Heart left ventricle (tissue), 16 donors: ENCODE results near the gene ARHGAP44. TPM values are rescaled to one million over a fixed set of nuclear protein-coding genes. Genes with fewer than 3 reads are reported as not detected.
"Not testable (repeated sequence)": the region's sequence is repeated elsewhere in the genome, so short reads cannot be mapped to it uniquely, and the experiment has no call there.

ENCODE experiments used
- ATAC-seq, 4 donors: fragments of 200-7000 bp; cut with Tn5 transposase; one replicate each; pipeline ENCODE4 v1.9.1; 2020 to 2022; ENCODE audit warnings: moderate library complexity in 4 of 4, mild to moderate bottlenecking in 3 of 4, moderate number of reproducible peaks in 1 of 4
- DNase-seq, 5 donors: peaks; one replicate each; pipeline ENCODE4 v3.0.0-alpha.2; 2020
- H3K27ac ChIP-seq, 12 donors: fragments of 200-600 bp; sonication (generic) in 4 of 12; one replicate each; pipeline versions ENCODE4 v1.5.0 to v1.8.0; 2016 to 2022; ENCODE audit warnings: mild to moderate bottlenecking in 2 of 12
- H3K27me3 ChIP-seq, 9 donors: fragments of 200-600 bp; sonication (generic) in 2 of 9; one replicate each; pipeline versions ENCODE4 v1.5.1 to v1.8.0; 2016 to 2022; ENCODE audit warnings: mild to moderate bottlenecking in 3 of 9
- H3K36me3 ChIP-seq, 9 donors: fragments of 200-600 bp; sonication (generic) in 2 of 9; one replicate each; pipeline versions ENCODE4 v1.5.0 to v1.8.0; 2018 to 2022; ENCODE audit warnings: mild to moderate bottlenecking in 2 of 9
- H3K4me1 ChIP-seq, 12 donors: fragments of 200-600 bp; sonication (generic) in 4 of 12; one replicate each; pipeline versions ENCODE4 v1.5.0 to v1.8.0; 2016 to 2022; ENCODE audit warnings: mild to moderate bottlenecking in 3 of 12
- H3K4me3 ChIP-seq, 12 donors: fragments of 200-600 bp; sonication (generic) in 4 of 12; one replicate each; pipeline versions ENCODE4 v1.5.0 to v1.8.0; 2017 to 2022; ENCODE audit warnings: mild to moderate bottlenecking in 9 of 12, moderate library complexity in 4 of 12
- H3K9me3 ChIP-seq, 12 donors: fragments of 200-600 bp; sonication (generic) in 4 of 12; one replicate each; pipeline versions ENCODE4 v1.5.0 to v1.8.0; 2016 to 2022; ENCODE audit warnings: mild to moderate bottlenecking in 1 of 12
- POLR2A ChIP-seq, 2 donors: fragments of 450-650 bp; IDR thresholded peaks; one replicate each; pipeline ENCODE4 v1.6.1; 2017; ENCODE audit warnings: antibody characterized with exemption in 2 of 2, mild to moderate bottlenecking in 2 of 2, moderate library complexity in 2 of 2
- WGBS, 4 donors: extraction: QIAGEN DNeasy Blood & Tissue Kit in 2 of 4; methylation state at CpG; one replicate each; pipeline versions ENCODE4 v1.1.5 to v1.1.7; 2013 to 2018; 5-methylcytosine and 5-hydroxymethylcytosine counted together
- intact Hi-C, 10 donors: fragments of 100-400 bp; cut with DNase I; formaldehyde crosslinking; loops; one replicate each; pipeline versions ENCODE4 v1.11.1 to v1.14.2; 2022
- polyA plus RNA-seq, 2 donors: library from polyadenylated mRNA; stranded (reverse); fragments of 200-250 nt; gene quantifications; one replicate each; pipeline ENCODE4 v1.2.3, GENCODE V29; 2013
- total RNA-seq, 9 donors: library from RNA; depleted of rRNA in 2 of 9; stranded (reverse); fragments of >200 nt in 2 of 9; fragmentation: NEBNext Ultra II Directional in 3 of 9; extraction: Animal tissue kit (Norgen Biotek cat#: 25700) in 3 of 9; gene quantifications; one replicate each; pipeline versions ENCODE4 v1.1.0 to v1.2.4, GENCODE V29; 2016 to 2023
- TF ChIP-seq, protein P1 (sequence below), 12 donors: fragments of 200-600 bp; sonication (generic) in 4 of 12; IDR thresholded peaks; one replicate each; pipeline versions ENCODE4 v1.5.0 to v1.8.0; 2018 to 2022; ENCODE audit warnings: antibody characterized with exemption in 12 of 12, mild to moderate bottlenecking in 5 of 12
- donor health status: ischemic (EF 13 %, LVEDD 7.1; RV severe dilation, severe dysfunction).
- donor health status: healthy with polysubstance abuse.
- donor health status: DM: no; HTN: yes; CAD: no.
- donor health status: DM: no; HTN: no; CAD: no.
- donor health status: ischemic (EF 25% LVEDD 6.9; RV normal size, moderate dysfunction).
- donor health status: ischemic (EF 25% LVEDD 5.7; RV mildly dilated, moderate dysfunction).
- donor health status: healthy.
- donor health status: DM: yes; HTN: yes; CAD: no.
- donor health status: ischemic (EF 35%, LVEDD 5.7; RV mildly dilated, moderate dysfunction).
- donor health status: nonischemic (EF 11% LVEDD 7.7; RV severe dilation, severe dysfunction).
- donor health status: DM: yes; HTN: yes; CAD: no.
- donor health status: PGD.
- donor health status: ischemic (EF 29% LVEDD 5.4; RV normal size, mild dysfunction).
- donor health status: nonischemic (EF 23%, LVEDD 6.1; RV moderate dilation, normal function).

The ARHGAP44 gene
- total and polyA plus RNA-seq, 11 donors: 4.3 to 15.7 (median 8.6) TPM

DNA sequence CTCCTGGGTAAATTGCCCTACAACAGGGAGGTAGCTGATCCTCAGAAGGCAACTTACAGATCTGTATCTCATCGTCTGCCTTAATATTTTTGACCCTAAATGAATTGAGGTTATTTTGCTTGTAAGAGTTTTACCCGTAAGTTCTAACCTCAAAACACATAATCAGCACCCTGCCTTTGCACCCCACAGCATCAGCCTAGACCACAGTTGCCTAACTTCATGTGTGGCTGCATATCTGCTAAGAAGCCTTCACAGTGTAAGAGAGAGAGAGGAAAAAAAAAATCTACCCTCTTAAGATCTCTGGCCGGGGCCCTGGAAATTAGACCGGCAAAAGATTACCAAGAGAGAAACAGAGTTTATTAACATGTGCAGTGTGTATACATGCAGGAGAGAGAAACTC lies 76.9 kb downstream of the ARHGAP44 start:
- H3K27me3 ChIP-seq: no peaks in the 10 kb centered on the region
- H3K36me3 ChIP-seq: no peaks in the 10 kb centered on the region
- H3K4me3 ChIP-seq: no peak overlapping the region
- H3K9me3 ChIP-seq: peaks cover 0 to 7% (median 0%) of the 10 kb centered on the region in 12 donors
- intact Hi-C loops: no loop called here
- TF ChIP-seq, protein P1, sequence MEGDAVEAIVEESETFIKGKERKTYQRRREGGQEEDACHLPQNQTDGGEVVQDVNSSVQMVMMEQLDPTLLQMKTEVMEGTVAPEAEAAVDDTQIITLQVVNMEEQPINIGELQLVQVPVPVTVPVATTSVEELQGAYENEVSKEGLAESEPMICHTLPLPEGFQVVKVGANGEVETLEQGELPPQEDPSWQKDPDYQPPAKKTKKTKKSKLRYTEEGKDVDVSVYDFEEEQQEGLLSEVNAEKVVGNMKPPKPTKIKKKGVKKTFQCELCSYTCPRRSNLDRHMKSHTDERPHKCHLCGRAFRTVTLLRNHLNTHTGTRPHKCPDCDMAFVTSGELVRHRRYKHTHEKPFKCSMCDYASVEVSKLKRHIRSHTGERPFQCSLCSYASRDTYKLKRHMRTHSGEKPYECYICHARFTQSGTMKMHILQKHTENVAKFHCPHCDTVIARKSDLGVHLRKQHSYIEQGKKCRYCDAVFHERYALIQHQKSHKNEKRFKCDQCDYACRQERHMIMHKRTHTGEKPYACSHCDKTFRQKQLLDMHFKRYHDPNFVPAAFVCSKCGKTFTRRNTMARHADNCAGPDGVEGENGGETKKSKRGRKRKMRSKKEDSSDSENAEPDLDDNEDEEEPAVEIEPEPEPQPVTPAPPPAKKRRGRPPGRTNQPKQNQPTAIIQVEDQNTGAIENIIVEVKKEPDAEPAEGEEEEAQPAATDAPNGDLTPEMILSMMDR (IDR thresholded peaks at IDR 0.05): no peak
- no peak for TF ChIP-seq POLR2A (IDR thresholded peaks at IDR 0.05)
- WGBS, 4 donors: 73 to 80% (median 77%) methylated on average over 4 of the region's 4 CpGs
- H3K27ac ChIP-seq: no peak overlapping the region
- ATAC-seq: no peak
- H3K4me1 ChIP-seq: no peaks in the 10 kb centered on the region
- no peak for DNase-seq

DNA sequence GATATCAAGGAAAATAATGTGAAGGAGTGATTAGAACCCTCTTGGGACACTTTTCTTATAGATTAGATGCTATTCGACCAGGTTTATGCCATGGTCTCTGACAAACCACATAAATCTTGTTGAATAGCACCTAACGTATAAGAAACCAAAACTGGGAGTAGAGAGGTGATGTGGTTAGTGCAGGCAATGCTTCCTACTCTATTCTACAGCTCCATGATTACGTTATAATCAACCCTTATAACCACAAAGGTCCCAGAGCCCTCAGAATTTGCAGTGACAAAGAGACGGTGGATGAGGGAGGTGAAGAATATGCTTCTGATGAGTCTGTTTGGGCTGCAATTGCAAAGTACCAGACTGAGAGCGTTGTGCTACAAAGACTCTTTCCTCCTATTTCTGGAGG lies 78.4 kb downstream of the ARHGAP44 start:
- Histone ChIP-seq H3K27me3 (no peaks in the 10 kb centered on the region), H3K4me3 (no peak overlapping the region), H3K27ac (no peak overlapping the region), H3K36me3 (no peaks in the 10 kb centered on the region), H3K9me3 (peaks cover 0 to 15% (median under 1%) of the 10 kb centered on the region in 12 donors), H3K4me1 (no peaks in the 10 kb centered on the region)
- TF ChIP-seq, protein P1 (IDR thresholded peaks at IDR 0.05): no peak
- TF ChIP-seq POLR2A (IDR thresholded peaks at IDR 0.05): no peak
- intact Hi-C loops: no loop called here
- 85 to 87% (median 86%) methylated on average over 5 of the region's 5 CpGs for WGBS, 4 donors
- ATAC-seq (no peak), DNase-seq (no peak)

DNA sequence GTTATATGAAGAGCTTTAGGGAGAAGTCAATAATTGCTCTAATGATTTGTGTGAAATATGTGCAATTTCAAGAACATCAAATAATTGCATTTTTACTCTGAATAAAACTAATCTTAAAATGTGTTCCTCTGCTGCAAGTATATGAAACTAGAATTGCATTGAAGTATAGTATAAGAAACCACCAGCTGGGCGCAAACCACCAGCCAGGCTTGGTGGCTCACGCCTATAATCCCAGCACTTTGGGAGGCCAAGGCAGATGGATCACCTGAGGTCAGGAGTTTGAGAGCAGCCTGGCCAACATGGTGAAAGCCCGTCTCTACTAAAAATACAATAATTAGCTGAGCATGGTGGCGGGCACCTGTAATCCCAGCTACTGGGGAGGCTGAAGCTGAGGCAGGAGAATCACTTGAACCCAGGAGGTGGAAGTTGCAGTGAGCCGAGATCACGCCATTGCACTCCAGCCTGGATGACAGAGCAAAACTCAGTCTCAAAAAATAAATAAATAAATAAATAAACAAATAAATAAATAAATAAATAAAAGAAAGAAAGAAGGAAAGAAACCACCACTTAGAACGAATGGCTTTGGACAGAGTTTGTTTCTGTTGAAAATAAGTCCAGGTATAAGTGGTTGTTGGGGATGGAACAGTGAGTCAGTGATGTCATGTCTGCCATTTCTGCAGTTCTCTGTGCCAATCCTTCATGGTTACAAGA lies 84.3 kb downstream of the ARHGAP44 start:
- WGBS, 4 donors: 90 to 95% (median 94%) methylated on average over 7 of the region's 7 CpGs
- H3K27me3 ChIP-seq, intact Hi-C loops: not testable (repeated sequence)

DNA sequence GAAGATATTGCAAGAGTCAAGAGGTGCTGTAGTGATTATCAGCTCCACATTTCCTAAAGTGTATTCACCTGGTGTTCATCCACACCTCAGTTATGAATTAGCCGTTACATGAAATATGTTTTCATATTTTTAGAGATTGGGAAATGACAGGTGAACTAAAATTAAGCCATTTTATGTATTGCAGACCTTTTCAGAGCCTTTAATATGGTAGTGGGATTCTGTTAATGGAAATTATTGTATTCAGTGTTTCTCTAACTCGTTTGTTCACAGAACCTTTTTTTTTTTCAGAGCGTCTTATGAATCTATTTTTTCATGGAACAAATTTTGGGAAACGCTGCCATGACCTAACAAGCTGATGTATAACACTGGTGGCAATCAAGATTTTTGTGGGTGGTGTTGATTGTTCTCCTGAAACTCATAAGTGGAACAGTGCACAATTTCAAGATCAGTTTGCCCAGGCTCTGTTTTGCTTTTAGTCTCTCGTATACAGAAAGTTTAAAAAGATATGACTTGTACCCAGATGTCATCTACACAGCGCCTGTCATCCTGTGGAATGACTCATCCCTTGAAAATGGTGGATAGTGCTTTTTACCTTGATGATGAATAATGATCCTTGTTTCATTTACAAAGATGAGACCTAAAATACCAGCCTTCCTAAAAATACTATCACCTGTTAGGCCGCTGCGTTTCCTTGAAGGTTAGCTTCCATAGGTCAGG lies 88.8 kb downstream of the ARHGAP44 start:
- WGBS, 4 donors: 72 to 78% (median 77%) methylated on average over 8 of the region's 8 CpGs
- intact Hi-C loops: no loop called here

More for the DNA sequence above, 84.3 kb downstream of the ARHGAP44 start:
- not testable (repeated sequence) for H3K27ac ChIP-seq, ATAC-seq, H3K4me1 ChIP-seq, DNase-seq, H3K4me3 ChIP-seq, H3K36me3 ChIP-seq
- peaks cover 0 to 19% (median 0%) of the 10 kb centered on the region in 12 donors for H3K9me3 ChIP-seq

DNA sequence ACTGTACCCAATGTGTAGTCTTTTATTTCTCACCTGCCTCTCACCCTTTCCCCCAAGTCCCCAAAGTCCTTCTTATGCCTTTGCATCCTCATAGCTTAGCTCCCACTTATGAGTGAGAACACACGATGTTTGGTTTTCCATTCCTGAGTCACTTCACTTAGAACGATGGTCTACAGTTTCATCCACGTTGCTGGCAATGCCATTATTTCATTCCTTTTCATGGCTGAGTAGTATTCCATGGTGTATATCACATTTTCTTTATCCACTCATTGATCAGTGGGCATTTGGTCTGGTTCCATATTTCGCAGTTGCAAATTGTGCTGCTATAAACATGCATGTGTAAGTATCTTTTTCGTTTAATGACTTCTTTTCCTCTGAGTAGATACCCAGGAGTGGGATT lies 89.8 kb downstream of the ARHGAP44 start:
- H3K4me1 ChIP-seq, ATAC-seq, H3K36me3 ChIP-seq, H3K4me3 ChIP-seq, intact Hi-C loops, H3K9me3 ChIP-seq, DNase-seq, H3K27me3 ChIP-seq, H3K27ac ChIP-seq: not testable (repeated sequence)
- WGBS, 4 donors: 84 to 90% (median 86%) methylated on average over 5 of the region's 5 CpGs

More for the DNA sequence above, 88.8 kb downstream of the ARHGAP44 start:
- no peak overlapping the region for H3K4me3 ChIP-seq
- DNase-seq (no peak), ATAC-seq (no peak)
- H3K36me3 ChIP-seq: no peaks in the 10 kb centered on the region
- H3K27ac ChIP-seq: no peak overlapping the region
- H3K9me3 ChIP-seq: peaks cover 0 to 5% (median 0%) of the 10 kb centered on the region in 12 donors
- no peaks in the 10 kb centered on the region for H3K4me1 ChIP-seq
- TF ChIP-seq POLR2A (IDR thresholded peaks at IDR 0.05): no peak
- TF ChIP-seq, protein P1 (IDR thresholded peaks at IDR 0.05): no peak
- H3K27me3 ChIP-seq: no peaks in the 10 kb centered on the region
